ENCODE data around the gene ARHGAP28.

ARHGAP28 gene

GRCh38 chr18:6940451-6940850 lies 210.9 kb downstream of the ARHGAP28 start:
- no peak for DNase-seq

DNA sequence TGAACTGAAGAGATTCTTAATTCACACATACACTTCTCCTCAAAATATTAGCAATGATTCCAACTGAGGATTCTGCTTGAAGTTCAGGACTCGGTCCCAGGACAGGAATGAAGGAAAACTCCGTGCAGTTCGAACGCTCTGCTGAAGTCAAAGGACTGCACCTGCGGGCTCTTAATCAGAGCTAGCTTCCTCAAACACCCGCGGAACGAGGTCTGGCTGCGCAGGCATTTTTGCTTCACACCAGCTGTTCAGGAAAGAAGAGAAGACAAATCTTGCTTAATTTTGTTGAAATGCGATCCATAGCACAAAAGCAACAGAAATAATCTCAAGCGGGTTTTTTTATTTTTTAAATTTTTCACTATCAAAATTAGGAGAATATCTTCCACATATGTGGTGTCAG lies 212.5 kb downstream of the ARHGAP28 start:
- no peak for DNase-seq

DNA sequence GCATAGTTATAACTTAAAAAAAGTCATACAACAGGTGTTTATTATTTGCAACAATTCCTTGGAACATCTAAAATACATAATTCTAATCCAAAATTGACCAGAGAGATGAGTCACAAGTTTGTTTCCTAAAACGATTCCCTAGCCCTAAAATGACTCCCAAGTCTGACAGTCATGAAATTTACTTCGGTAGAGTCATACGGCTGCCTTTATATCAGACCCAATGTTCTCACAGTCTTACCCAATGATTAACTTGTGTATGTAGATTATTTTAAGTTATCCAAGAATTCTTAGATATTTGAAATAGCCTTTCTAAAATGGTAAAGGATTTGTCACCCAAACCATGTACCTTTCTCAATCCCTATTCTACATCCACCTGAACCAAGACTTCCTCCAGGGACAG lies 213.2 kb downstream of the ARHGAP28 start:
- DNase-seq, result no peak

DNA sequence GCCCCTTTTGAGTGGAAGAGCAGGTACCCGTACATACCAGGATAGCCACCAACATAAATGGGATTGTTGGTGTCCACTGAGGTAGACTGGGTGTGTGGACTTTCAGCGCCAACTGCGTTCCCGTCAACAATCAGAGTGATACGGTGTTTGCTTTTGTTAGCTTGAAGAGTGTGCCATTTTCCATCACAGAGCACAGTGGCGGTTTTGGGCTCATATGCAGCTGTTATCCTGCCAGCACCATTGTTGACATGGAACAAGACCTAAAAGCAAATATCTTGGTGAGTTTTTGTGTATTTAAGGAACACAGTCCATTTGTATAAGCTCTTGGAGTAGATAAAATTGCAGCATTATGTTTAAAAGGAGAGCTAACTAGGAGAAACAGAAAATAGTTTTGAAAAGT lies 213.6 kb downstream of the ARHGAP28 start:
- DNase-seq, result no peak

DNA sequence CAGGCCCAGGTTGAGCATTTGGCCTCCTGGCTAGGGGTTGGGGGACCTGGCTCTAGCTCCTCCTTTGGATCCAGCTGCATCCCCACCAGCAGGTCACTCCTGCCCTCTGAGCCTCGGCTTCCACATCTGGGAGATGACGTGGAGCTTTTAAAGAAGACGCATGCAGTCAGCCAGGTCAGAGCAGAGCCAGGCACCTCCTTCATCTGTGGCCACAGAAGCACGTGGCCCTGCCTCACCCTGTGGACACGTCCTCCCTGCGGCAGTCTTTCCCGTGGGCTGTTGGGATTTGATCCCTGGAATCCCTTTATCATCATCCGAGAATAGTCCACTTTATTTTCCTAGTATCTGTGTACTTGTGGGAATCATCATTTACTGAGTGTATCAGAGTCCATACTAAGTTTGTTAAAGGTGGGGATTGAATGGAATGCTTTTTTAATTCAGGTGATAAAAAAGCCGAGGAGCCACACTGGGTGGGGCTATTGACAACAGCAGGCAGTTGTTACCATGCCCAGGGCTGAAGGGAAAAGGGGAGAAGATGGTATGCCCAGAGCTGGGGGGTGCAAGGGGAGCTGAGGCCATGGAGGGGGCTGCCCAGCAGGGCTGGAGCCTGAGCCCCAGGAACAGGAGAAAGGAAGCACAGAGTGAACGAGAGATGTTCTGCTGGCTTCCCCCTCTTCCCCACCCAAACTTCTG lies 218.0 kb downstream of the ARHGAP28 start:
- no peak for DNase-seq

DNA sequence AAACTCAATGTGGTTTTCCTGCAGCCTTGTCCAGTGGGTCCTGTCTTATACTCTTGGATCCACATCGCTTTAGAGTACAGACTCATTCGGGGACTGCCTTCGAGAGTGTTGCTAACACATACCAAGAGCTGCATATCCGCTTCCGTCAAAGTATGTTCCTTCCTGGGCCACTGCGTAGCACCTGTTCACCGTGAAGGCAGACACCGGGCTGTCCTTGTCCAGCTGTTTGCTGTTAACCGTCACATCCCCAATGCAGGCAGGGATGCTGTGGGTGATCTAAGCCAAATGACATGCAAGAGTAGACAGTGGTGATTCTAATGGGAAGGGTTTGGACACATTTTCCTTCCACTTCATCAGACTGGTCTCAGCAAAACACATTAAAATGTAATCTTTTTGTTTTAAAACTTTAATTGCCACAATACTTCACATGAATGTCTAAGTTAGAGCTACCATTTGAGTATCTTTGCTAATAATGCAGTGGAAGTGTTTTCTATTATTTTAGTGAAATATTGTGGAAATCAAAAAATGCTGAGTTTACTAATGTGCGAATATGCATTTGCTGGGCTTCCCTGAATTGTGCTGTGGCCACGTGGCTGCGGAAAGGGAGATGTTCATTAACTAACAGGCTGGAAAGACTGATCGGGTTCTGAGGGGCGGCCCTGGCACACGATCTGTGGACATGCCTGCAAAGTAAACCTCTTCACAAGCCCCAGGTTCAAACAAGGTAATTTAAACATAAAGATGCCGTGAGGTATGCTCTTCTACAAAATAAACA lies 219.0 kb downstream of the ARHGAP28 start:
- DNase-seq, result no peak

- no peak for DNase-seq
Measured at GRCh38 chr18:6949800-6950586, 220.5 kb downstream of the ARHGAP28 start.

DNA sequence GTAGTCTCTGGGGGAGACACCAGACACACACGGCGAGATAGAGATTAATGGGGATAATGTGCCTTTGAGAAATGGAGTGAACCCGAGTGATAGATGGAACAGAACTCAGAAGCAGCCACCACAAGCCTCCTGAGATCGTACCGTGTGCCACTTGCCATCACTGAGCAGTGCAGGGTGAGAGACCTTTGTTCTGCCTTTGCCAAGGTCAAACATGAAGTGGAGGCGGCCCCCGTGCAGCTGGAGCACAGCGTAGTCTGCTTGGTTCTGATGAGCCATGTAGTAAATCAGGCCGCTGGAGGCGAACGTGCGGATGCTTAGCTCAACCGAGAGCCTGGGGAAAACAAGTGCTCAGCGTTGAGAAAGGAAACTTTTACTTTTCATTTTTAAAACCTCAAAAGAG lies 221.1 kb downstream of the ARHGAP28 start:
- no peak for DNase-seq

- no peak for DNase-seq
Measured at GRCh38 chr18:6951336-6952090, 222.0 kb downstream of the ARHGAP28 start.

DNA sequence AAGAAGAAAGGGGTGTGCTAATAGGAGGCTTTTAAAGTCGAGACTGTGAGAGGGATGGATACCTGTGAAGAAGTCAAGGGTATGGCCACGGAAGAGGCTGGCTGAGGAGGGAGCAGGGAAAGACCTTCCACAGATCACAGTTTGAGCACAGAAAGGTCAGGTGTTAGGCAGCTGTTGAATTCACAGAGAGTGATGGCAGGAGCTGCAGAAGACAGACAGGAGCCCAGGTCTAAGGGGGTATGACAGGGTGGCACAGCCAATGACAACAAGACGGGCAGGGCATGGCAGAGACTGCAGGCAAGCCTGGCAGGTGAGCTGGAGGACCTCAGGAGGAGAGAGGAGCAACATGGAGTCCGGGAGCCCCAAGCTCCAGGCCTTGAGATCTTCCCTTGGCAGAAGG lies 225.0 kb downstream of the ARHGAP28 start:
- DNase-seq, result no peak

DNA sequence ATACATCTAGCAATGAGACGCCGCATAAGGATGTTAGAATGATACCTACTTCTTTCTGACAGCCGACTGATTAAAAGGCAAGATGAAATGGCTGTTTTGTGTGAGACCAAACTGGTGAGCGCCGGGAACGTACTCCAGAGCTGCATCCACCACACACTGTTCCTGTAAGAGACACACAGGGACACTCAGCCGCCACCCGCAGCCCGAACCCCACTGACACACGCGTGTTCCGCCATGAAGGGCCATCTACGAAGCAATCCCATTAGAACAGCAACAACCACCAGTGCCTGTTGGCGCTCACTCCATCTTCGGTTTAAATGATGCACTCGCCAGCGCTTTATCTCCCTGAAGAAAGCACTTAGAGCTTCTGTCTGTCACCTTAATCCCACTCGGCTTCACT lies 225.8 kb downstream of the ARHGAP28 start:
- no peak for DNase-seq

GRCh38 chr18:6956495-6956894 lies 227.0 kb downstream of the ARHGAP28 start:
- no peak for DNase-seq

- no peak for DNase-seq
Measured at GRCh38 chr18:6956999-6957398, 227.5 kb downstream of the ARHGAP28 start.

GRCh38 chr18:6959110-6959509 lies 229.6 kb downstream of the ARHGAP28 start:
- no peak for DNase-seq

- no peak for DNase-seq
Measured at GRCh38 chr18:6960124-6960523, 230.6 kb downstream of the ARHGAP28 start.

- peak; percentile 70 for DNase-seq
Measured at GRCh38 chr18:6960656-6961055, 231.1 kb downstream of the ARHGAP28 start.

GRCh38 chr18:6961331-6961730 lies 231.8 kb downstream of the ARHGAP28 start:
- DNase-seq, result no peak

DNA sequence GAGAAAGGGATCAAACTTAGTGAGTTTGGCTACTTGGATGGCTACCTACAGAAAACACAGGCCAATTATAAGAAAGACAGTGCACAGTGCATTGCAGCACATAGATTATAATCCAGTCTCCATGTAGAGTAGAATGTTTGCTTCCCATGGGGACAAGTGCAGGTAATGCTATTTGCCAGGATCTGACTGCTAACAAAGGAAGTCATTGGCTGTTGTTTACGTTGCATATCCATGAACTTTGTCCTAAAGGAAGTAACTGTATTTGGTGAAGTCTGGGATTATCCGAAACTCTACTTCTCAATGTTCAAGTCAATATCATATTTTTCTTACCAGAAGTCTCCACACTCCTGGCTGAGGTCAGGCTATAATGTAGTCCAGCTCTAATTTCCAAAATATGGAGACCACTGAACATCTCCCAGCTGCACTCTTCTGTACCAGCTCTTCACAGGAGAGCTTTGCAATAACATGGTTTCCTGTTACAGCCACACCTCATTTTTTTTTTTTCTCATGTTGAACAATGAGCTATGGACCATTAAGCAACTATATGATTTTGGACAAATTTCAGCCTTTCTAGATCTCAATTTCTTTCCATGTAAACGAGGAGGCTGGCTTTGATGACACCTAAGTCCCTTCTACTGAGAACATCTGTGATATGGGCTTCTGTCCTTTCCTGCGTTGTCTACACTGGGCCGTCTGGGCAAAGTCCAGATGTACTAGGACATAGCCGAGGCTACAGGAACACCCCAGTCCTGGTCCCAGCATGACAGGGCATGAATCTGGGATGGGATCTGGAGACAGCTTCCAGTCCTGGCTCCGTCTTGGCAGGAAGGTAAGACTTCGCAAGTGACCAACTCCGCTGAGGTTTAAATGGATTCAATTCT lies 233.3 kb downstream of the ARHGAP28 start:
- DNase-seq, result no peak

- no peak for DNase-seq
Measured at GRCh38 chr18:6963452-6964097, 234.1 kb downstream of the ARHGAP28 start.
